ENCODE results near the gene PUSL1.

DNA sequence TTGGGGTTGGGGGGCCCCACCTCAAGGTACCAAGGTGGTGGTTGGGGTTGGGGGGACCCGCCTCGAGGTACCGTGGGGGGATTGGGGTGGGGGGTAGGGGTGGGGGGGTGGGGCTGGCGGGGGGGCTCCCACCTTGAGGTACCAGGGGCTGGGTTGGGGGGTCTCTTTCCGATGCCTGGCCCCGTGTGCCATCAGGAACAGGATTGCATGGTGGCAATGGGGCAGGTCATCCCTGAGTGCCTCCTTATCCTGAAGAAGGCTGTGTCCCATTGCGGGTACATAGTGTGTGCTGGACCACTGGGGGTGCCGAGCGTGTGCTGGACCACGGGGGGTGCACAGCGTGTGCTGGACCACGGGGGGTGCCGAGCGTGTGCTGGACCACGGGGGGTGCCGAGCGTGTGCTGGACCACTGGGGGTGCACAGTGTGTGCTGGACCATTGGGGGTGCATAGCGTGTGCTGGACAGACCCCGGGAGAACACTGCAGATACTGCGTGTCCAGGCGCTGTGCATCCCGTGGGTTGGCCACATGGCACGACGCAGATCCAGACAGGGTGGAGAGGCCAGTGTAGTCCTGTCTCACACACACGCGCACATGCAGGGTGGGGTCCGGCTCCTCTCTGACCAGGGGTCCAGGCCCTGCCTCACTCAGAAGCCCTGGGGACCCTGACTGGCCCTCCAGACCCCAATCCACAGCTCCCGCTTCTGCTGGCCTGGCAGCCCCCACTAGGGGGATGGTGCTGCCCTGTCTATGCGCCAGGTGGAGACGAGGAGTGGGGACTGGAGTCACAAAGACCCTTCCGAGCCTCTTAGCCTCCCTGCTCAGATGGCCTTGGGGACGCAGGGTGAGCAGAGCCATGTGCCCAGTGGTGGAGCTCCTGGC, 23.9 kb upstream of the PUSL1 start:
- TF ChIP-seq POLR2AphosphoS5 (IDR thresholded peaks at IDR 0.05; ENCODE audit: low read depth, low read length) (no peak), SIN3A (IDR thresholded peaks at IDR 0.05; ENCODE audit: borderline replicate concordance, insufficient read depth, low read length) (no peak), TAF1 (IDR thresholded peaks at IDR 0.05; ENCODE audit: borderline replicate concordance, insufficient read depth, low read length) (no peak)
- TF ChIP-seq, protein P1, sequence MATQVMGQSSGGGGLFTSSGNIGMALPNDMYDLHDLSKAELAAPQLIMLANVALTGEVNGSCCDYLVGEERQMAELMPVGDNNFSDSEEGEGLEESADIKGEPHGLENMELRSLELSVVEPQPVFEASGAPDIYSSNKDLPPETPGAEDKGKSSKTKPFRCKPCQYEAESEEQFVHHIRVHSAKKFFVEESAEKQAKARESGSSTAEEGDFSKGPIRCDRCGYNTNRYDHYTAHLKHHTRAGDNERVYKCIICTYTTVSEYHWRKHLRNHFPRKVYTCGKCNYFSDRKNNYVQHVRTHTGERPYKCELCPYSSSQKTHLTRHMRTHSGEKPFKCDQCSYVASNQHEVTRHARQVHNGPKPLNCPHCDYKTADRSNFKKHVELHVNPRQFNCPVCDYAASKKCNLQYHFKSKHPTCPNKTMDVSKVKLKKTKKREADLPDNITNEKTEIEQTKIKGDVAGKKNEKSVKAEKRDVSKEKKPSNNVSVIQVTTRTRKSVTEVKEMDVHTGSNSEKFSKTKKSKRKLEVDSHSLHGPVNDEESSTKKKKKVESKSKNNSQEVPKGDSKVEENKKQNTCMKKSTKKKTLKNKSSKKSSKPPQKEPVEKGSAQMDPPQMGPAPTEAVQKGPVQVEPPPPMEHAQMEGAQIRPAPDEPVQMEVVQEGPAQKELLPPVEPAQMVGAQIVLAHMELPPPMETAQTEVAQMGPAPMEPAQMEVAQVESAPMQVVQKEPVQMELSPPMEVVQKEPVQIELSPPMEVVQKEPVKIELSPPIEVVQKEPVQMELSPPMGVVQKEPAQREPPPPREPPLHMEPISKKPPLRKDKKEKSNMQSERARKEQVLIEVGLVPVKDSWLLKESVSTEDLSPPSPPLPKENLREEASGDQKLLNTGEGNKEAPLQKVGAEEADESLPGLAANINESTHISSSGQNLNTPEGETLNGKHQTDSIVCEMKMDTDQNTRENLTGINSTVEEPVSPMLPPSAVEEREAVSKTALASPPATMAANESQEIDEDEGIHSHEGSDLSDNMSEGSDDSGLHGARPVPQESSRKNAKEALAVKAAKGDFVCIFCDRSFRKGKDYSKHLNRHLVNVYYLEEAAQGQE (IDR thresholded peaks at IDR 0.05; ENCODE audit: insufficient read depth in 1 of 2, low read depth in 2 of 2, low read length in 2 of 2): no peak
